Stimulated activated CD8-positive, alpha-beta memory T cell treated with anti-CD3 and anti-CD28 coated beads, Interleukin-7, amount 100 ng/mL, for 4 hours (primary cell): ENCODE data around the gene FBXO31.
"Not testable (repeated sequence)": the region's sequence is repeated elsewhere in the genome, so short reads cannot be mapped to it uniquely, and the experiment has no call there.

Source experiments
- DNase-seq, 2 donors: peaks; one replicate each; pipeline ENCODE4 v3.0.0-alpha.2; 2020; ENCODE audit warnings: low read depth in 2 of 2

FBXO31 gene

GRCh38 chr16:87343753-87344050 lies 39.9 kb downstream of the FBXO31 start:
- DNase-seq = no peak

DNA sequence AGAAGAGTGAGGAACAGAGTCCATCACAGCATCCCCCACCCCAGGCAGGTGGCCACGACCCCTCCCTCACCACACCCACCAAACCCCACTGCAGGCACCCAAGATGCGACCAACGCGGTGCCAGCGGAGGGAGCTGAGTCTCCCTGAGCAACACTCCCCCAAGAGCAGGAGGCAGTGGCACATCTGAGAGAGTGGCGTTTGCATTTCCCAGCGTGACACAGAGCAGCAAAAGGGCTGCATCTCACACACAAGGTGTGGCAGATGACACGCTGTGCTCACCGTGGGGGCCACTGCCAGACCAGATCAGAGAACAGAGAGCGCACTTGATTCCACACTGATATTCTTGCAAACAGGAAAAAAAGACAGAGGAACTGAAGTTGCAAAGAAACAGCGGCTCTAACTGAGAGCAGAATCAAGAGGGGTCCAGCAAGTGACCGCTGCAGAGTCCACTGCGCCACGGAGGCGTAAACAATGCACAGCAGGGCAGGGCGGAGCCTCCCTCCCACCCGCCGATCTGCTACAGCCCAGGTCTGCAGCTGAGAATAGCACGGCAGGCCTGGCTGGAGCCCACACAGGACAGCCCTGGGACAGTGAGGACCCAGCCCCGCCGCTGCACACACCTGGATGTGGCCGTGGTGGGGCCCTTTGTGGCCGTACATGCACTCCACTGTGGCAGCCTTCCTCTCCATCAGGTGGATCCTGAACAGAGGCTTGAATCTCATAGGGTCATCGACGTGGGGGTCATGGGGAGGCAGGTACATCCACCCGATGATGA lies 40.4 kb downstream of the FBXO31 start:
- no peak for DNase-seq

DNA sequence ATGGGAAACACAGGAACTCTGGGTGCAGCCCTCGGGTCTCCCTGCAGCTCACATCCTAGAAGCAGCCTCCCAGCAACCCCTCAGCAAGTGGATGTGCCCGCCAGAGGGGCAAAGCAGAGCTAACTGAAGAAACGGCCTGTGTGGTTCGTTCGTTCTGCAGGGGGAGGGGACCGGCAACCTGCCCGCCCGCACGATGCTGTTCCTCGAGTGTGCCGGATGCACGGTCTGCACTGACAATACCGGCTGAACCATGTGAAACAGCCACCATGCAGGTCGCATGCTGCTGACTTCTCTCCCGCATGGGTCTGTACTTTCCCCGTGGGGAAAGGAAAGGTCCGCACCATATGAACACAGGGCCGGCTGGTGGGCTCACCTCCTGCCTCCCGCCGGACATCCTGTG lies 41.1 kb downstream of the FBXO31 start:
- no peak for DNase-seq

GRCh38 chr16:87340198-87340597 lies 43.4 kb downstream of the FBXO31 start:
- DNase-seq = no peak

- not testable (repeated sequence) for DNase-seq
Observed at GRCh38 chr16:87339724-87340105, 43.9 kb downstream of the FBXO31 start.

DNA sequence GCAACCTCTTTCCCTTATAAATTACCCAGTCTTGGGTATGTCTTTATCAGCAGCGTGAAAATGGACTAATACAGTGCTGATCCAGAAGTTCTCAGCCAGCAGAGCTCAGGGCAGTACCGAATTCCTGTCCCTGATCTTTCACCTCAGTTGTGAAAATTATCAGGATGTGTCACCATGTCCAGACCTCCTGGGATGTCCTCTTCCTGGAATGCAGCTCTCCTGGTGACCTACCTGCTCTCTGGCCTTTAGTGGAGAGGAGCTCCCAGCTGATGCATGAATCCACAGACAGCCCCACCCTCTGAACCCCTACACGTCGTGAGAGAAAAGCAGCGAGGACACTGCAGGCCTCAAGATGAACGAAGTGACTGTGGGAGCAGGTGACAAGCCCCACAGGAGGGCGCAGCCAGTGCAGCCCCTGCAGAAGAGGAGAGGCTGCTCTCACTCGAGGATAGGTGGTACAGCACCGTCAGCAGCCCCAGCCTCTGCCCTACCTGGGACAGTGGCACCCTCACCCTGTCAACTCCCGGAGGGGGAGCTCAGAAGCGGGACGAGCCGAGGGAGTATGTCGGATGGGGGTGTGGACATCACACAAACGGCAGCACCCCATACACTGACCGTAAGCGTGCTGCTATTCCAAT lies 44.4 kb downstream of the FBXO31 start:
- no peak for DNase-seq

GRCh38 chr16:87338155-87338765 lies 45.3 kb downstream of the FBXO31 start:
- DNase-seq = no peak

- no peak for DNase-seq
Observed at GRCh38 chr16:87337262-87337771, 46.3 kb downstream of the FBXO31 start.

- no peak for DNase-seq
Observed at GRCh38 chr16:87336434-87337240, 46.9 kb downstream of the FBXO31 start.

DNA sequence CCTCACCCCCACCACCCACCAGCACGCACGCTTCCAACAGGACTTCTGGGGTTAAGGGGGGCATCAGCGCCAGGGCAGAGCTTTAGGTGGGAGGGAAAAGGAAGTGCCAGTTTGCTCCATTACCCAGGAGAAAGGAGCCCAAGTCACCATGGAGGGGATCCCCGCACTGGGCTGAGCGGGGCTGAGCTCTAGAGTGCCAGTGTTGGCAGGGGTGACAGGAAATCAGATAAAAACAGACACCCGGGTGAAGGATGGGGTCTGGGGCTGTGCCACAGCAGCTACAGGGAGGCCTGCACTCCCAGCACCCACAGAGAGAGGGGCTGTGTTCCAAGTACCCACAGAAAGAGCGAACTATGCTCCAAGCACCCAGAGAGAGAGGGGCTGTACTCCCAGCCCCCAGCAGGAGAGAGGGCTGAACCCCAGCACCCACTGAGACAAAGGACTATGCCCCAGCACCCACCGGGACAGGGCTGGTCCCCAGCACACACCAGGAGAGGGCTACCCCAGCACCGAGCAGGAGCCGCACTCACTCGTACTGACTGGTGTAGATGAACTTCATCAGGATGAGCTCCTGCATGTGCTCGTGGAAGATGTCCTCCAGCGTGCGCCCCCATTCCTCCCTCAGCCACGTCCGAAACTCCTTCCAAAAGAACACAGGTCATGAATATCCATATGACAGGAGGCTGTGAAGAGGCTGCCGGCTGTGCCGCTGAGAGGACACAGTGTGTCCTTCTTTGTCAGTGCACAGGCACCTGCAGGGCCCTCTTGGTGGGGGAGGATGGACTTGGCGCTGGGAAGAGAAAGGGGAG lies 47.7 kb downstream of the FBXO31 start:
- no peak for DNase-seq

- DNase-seq = no peak
Observed at GRCh38 chr16:87334651-87335624, 48.6 kb downstream of the FBXO31 start.

DNA sequence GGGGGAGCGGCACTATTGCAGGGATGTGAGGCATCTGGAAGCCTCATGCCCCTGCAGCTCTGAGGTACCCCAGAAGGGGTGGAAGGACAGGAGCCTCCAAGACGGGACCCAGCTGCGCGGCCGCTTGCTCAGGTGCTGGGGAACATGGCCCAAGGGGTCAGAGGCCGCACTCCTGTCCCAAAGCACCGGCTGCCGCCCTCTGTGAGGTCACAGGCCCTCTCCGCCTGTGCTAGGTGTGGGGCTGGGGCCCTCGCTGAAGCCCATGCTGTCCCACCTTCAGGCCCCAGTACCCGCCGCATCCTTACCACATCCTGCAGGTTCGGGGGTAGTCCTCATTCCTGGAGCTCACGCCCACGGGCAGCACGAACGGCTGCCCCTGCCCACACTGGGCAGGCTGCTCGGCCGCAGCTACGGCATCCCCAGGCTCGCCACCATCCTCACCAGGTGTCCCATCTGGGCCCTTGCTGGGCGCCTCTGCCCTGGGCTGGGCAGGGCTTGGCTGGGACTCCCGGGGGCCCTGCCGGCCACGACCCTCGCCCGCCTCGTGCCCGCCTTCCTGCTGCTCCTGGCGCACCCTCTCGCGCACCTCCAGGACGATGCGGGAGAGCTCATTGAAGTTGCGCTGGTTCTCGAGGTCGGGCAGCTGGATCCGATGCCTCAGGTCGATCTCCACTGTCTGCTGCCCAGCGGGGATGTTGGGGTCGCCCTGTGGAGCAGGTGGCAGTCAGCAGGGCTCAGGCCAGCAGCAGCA lies 49.8 kb downstream of the FBXO31 start:
- DNase-seq = no peak

DNA sequence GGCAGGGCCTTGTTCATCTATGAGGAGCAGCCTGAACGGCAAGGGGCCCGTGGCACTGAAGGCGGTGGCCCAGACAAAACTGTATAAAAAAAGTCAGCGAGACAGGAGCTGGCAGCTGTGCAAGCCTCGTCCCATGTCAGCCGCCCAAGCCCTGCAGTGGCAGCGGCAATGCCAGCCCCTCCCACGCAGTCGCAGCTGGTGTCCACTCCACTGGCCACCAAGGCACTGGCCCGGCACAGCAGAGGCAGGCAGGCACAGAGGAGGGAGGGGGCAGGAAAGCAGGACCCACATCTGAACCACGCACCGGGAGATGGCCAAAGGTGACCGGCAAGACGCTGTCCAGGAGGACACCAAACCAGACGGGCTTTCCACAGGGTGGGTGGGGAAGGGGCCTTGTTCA lies 50.5 kb downstream of the FBXO31 start:
- no peak for DNase-seq

DNA sequence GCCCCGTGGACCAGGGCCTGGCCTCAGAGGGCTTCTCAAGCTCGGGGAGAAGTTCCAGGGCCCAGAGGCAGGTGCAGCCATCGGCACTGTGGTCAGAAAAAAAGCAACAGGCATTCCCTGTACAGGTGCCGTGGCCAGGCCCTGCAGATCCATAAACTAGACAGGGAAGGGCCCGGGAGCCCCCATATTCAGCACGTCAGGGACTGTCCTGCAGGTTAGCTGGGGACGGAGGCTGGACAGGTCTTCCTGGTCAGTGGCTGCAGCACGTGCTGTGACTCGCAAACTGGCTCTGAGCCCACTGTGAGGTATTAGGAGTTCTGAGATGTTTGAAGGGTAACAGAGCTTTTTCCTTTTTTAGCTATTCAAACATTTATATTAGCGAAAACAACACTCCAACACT lies 51.4 kb downstream of the FBXO31 start:
- DNase-seq = no peak

GRCh38 chr16:87331241-87331801 lies 52.3 kb downstream of the FBXO31 start:
- no peak for DNase-seq

GRCh38 chr16:87330646-87331045 lies 52.9 kb downstream of the FBXO31 start:
- no peak for DNase-seq

DNA sequence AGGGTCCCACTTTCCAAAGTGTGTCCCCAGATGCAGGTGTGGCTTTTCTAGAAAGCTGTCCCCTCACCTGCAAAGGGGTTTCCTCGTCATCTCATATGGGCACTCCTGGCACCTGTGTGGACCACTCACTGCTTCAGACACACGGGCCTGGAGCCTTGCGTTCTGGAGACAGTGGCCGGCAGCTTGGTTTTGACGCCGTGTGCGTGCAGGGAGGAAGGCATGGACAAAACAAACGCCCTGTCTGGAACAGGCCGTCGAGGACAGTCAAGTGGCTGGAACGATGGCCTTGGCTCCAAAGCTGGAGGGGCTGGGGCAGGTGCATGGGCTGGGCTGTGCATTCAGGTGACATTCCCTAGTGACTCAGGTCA lies 53.3 kb downstream of the FBXO31 start:
- DNase-seq = no peak

DNA sequence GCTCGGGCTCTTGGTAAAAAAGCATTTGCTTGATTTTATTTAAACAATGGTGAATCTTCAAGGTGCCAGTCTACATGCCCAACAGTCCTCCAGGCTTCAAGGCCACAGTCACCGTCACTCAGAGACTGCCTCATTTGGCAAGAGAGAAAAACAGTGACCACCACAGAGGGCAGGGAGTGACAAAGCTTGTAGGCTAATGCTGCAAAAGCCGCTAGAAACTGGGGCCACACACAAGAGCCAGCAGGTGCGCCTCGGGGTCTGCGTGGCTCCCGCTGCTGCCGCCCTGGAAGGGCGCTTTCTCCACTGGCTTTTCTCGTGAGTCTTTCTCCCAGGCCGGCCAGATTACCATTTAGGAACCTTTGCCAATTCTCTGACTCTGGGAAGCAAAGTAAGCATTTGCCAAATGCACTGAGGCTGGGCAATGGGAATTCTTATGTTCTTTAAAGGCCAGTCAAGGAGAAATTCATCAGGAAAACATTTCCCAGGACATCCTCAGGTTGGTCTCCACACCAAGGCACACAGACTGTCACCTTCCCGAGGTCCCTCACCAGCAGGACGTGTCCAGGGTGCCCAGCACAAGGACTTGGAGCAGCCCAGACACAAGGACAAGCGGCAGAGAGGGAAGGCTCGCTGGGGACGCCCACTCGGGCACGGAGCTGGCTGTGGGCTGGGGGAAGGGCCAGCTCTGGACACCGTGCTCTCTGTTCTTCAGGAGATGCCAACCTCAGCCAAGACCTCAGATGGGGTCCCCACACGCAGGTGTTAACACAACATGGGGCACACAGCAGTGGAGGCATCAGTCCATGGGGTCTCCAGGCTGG lies 53.9 kb downstream of the FBXO31 start:
- no peak for DNase-seq
